HG02840 (cell line): ENCODE measurements around the gene NPPC.
"Not testable (repeated sequence)": the region's sequence is repeated elsewhere in the genome, so short reads cannot be mapped to it uniquely, and the experiment has no call there.

ENCODE experiments used
- ATAC-seq: cut with Tn5 transposase; IDR thresholded peaks from one replicate; pipeline ENCODE4 v1.9.1; 2021; ENCODE audit warnings: mild to moderate bottlenecking, moderate library complexity, moderate number of reproducible peaks; ENCODE audit not compliant: unreplicated experiment, low FRiP score

NPPC gene

GRCh38 chr2:231894566-231895380 is 31.4 kb downstream of the NPPC start:
- no peak for ATAC-seq

GRCh38 chr2:231891514-231891905 is 34.7 kb downstream of the NPPC start:
- no peak for ATAC-seq

GRCh38 chr2:231890896-231891513 is 35.2 kb downstream of the NPPC start:
- no peak for ATAC-seq

GRCh38 chr2:231887756-231888155 is 38.4 kb downstream of the NPPC start:
- ATAC-seq: no peak

- ATAC-seq: no peak
These were observed 40.0 kb downstream of the NPPC start for GRCh38 chr2:231886071-231886681.

GRCh38 chr2:231884438-231885140 is 41.6 kb downstream of the NPPC start:
- ATAC-seq: no peak

GRCh38 chr2:231883468-231883881 is 42.7 kb downstream of the NPPC start:
- ATAC-seq: no peak

- ATAC-seq: no peak
These were observed 43.5 kb downstream of the NPPC start for GRCh38 chr2:231882646-231883045.

- ATAC-seq: not testable (repeated sequence)
These were observed 45.8 kb downstream of the NPPC start for GRCh38 chr2:231880371-231880770.

GRCh38 chr2:231879216-231879615 is 47.0 kb downstream of the NPPC start:
- no peak for ATAC-seq

- no peak for ATAC-seq
These were observed 48.4 kb downstream of the NPPC start for GRCh38 chr2:231877533-231878456.

- no peak for ATAC-seq
These were observed 51.3 kb downstream of the NPPC start for GRCh38 chr2:231874944-231875343.
